NCI-H748 (cell line): Measurements from ENCODE around the gene NRXN3.
A peak's percentile ranks its signal among the peaks of the same experiment; 100 is the strongest.

Source experiments
- DNase-seq: peaks from one replicate; lab custom pipeline; 2025; ENCODE audit not compliant: unreplicated experiment; lab: John Stamatoyannopoulos, UW

NRXN3 gene

DNA sequence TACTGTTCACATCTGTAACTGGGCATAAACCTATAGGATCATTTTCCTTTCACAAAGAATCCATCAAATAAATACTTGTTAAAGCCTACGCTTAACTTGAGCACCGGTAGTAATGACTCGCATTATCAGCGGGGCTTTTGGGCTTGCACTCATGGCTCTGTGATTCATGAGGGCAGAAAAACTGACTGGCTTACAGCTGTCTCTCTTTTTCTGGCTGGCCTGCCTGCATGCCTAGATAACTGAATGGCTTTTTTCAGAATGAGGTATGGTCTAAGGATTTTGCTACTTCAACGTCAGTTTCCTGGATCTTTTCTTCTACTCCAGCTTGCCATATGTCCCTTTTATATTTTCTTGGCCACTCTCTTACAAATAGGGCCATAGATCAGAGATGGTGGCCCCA lies 531.1 kb downstream of the NRXN3 start:
- no peak for DNase-seq

DNA sequence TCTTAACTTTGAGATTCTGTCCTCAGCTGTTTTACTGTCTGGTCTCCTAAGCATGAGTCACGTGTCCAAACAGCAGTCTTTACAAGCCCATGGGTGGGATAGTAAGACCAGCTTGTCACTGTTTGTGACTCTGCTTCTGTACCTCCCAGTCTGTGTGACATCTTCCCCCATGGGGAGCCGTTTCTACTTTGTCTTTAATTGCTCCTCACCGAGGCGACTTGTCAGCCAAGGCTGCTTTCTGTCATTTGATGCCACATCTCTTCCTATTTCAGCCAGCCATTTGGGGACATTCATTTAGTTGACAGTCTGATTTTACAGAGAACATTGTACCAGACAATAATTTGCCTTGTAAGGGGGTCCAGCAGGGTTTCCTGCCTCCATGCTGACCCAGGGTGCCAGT lies 534.8 kb downstream of the NRXN3 start:
- DNase-seq = no peak

DNA sequence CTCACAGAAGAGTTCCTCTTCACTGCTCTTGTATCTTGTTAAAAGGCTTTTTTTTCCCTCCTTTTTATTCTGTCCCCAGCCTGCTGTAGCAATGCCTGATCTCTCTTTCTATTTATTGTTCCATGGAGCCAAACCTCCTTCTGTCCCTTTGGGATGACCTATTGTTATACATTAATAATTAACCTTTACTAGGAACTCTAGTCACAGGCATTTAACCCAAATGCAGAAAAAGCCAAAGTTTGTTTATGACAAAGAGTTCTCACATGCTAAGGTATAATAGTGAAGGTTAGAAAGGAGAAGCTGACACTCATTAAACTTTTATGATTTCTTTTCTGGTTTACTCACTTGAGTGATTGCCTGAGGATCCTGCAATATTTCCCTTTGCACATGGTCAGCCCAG lies 535.8 kb downstream of the NRXN3 start:
- no peak for DNase-seq

DNA sequence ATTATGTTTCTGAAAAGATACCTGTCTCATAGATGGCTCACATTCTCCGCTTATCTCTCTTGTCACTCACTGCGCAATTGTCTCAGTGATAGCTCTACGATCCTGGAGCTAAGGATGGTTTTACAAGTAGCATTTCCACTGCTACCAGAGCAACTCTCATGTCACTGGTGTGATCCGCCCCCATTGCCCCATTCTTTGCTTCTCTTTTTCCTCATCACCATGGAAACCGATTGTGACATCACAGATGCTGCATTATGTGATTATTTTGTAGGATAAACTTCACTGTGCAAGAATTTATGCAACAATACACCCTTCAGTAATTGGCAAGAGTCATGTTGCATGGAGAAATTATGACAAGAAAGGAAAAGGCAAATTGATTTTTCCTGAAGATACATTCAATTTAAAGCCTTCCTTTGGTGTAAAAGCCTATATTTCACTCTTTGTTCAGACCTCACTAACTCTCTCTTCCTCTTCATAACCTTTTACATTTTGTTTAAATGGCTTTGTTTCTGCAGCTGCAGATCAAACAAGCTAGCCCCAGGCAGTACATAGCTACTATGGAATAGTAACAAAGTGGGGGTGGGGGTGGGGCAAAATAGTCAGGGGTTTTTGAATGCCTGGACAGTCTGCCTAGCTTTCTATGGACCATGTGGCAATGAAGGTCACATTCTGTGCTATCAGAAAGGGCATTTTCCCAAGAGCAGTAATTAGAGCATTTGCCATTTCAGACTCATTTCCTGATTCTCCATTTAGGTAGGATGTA lies 539.8 kb downstream of the NRXN3 start:
- DNase-seq = no peak

DNA sequence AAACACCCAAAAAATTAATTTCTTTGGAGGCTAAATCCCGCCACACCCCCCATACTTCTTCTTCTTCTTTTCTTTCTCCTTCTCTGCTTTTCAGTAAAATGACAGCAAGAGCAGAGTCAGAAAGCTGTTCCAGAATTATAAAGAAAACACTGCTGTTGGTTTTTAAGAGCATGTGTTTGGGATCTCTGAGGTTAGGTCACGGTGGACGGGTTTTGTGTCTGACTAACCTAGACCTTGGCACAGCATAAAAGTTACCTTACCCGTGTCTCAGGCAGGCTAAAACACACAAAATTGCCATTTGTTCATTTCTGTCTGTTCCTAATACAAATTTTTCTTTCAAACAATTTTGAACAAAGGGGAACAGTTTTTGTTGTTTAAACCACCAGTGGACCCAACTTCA lies 540.8 kb downstream of the NRXN3 start:
- DNase-seq = no peak

DNA sequence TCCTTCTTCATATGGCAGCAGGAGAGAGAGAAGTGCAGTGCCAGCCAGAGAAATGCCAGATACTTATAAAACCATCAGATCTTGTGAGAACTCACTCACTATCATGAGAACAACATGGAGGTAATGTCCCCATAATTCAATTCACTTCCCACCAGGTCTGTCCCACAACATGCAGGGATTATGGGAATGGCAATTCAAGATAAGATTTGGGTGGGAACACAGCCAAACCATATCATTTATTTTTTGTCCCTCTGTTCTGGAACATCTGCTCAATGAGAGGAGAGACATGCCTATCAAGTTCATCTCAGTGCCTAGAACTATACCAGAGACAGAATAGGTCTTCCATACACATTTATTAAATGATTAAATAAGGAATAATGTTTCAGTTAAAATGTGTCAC lies 543.5 kb downstream of the NRXN3 start:
- no peak for DNase-seq

DNA sequence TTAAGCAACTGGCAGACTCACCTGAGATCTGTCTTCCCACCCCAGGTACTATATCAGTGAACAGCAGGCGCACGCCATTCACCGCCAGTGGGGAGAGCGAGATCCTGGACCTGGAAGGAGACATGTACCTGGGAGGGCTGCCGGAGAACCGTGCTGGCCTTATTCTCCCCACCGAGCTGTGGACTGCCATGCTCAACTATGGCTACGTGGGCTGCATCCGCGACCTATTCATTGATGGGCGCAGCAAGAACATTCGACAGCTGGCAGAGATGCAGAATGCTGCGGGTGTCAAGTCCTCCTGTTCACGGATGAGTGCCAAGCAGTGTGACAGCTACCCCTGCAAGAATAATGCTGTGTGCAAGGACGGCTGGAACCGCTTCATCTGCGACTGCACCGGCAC lies 544.5 kb downstream of the NRXN3 start:
- DNase-seq = no peak

DNA sequence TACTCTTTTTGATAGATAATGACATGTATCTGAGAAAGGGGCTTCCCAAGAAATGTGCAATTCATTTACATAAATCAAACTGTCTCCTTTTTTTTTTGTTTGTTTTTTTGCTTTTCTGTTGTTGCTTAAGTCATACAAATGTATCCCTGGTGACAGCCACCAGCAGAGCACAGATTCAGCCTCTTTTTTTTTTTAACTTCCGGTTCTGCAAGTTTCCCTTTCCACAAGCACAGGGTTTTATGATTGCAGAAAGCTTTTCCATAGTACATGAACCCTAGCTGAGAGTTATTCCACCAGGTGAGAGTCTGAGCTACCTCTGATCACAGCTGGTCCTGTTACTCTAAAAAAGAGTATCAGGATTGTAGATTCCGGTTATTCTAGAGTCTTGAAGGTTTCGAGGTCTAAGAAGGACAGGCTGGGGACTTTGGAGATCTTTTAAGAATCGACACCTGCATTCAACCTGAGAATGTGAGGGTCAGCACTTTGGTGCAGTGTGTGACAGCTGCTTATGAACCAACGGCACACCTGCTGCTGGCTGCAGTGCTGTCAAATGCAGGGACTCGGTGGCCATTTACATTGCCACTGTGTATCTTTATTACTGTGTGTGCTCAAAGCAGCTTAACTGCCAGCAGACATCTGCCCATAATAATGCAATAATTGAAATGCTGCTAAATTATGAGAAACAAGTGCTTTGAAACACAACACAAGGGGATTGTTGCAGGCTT lies 551.7 kb downstream of the NRXN3 start:
- peak; percentile 88 for DNase-seq

DNA sequence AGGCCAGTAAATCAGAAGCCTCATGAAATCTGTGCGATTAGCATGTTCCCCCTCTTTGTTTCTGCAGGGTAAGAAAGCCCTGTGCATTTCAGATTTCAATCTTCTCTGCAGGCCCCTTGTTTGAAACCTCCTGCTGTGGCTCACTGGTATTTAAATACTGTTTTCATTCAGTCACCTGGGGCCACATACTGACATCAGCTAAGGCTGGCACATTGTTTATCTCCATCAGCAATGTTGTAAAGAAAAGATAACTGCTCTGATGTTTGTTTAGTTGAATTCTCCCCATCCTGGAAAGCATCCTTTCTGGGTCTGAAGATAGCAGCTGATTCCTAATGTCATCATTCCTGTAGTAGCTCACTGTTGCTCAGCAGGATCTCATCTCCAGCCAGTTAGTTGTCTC lies 554.9 kb downstream of the NRXN3 start:
- DNase-seq = peak; percentile 92

DNA sequence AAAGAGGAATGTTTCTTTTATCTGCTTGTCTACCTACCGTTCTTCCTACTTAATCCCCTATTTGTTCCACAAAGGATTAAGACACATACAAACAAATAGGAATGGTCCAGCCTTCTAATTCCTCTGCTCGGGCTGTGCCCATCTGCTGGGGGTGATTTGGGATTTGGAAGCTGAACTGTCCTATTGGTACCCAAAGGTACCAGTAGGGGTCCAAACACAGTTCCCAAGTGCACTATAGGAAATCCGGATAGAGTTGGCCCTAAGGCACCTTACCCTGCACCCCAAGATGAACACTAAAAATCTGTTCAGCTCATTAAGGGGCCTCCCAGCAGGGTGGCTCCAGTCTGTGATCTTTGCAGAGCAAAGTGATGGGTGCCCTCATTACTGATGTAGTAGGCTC lies 566.9 kb downstream of the NRXN3 start:
- no peak for DNase-seq

DNA sequence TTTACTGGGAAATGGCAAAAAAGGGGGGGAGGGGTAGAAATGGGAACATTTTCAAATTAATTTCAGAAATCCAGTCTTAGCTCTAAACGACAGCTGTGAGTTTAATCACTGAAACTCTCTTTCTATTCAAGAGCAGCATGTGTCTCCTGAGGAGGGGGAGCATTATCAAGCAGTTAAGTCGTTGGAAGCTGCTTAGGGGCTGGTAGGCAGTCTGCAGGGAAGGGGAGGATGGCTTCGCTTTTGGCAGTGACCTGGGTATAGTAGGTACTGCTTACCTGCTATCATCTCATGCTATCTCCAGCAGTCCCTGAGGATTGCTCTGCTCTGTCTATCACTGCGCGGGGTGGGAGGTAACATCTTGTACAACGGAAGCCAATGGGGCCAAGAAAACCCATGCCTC lies 567.4 kb downstream of the NRXN3 start:
- DNase-seq = no peak

DNA sequence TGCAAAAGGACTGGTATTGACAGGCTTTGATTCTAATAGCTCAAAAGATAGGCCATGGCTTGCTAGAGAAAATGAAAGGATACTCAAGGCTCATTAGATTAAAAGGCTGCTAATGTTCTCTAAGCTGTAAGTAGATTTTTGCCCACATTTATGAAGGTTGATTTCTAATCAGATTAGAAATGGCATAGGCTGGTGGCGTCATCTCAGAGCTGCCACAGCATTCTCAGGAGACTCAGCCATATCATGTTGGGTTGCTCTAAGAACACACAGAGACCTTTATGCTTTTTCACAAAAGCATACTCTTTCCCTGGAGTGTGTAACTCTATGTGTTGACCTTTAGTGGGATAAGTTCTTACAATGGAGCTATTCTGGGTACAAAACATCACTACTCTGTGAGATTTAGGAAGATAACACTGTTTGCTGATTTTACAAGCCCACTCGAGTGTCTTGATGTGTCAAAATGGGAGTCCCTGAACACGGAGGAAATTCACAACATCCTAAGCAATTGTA lies 576.0 kb downstream of the NRXN3 start:
- DNase-seq = no peak

DNA sequence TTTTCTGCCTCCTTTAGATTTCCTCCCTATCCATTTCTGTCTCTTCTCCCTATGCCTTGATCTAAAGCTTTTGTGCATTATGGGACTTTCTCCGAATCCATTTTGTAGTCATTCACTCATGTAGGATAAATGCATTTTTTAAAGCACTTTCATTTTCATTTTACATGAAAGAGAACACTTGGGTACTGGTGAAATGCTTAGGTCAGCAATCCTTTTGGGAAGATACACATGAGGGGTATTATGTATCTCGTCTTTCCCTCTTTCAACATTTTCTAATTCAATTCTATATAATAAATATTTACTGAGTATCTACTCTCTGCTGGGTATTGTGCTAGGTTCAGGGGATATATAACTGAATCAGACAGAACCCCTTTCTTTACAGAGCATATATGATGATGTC lies 577.6 kb downstream of the NRXN3 start:
- no peak for DNase-seq

DNA sequence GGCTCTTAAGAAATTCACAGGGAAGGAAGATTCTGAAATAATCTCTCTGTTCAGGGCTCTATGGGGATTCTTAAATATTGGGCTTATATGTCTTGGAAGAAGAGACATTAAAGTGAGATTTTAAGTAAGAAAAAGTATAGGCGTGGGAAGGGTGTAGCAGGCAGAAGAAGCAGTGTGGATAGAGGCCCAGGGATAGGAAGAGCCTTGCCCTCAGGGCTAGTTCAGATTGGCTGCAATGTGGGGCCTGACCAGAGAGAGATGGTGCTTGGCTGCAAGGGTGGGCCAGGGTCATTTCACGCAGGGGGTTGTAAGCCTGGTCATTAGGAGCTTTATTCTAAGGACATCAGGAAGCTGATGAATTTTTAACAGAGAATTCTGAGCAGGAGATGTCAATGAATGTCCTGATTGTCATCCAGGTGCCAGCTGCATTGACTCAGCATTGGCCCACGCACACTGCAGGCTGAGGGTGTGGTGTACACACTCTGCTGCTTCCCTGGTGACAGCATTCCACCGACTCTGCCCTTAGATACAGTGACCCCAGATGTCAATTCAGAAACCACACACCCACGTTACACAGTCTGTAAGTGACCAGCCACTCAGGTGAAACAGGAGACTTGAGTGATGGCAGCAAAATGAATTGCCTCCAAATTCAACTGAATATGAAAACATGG lies 582.5 kb downstream of the NRXN3 start:
- peak; percentile 42 for DNase-seq

DNA sequence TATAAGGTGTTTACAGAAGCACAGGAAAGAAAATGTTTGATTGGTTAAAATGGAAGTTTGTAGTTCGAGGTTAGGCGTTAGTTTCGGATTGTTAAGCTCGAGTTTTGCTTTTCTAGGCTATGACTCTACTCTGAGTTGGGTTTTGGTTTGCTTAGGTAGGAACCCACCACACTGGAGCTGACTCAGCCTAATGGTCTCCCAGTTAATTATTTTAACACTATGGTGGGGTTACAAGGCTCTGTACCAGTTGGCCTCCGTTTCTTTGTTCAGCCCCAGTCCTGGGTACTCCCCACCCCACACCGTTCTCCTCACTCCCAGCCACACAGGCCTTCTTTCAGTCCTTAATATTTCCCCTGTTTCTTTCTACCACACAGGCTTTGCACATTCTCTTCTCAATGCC lies 583.9 kb downstream of the NRXN3 start:
- no peak for DNase-seq

DNA sequence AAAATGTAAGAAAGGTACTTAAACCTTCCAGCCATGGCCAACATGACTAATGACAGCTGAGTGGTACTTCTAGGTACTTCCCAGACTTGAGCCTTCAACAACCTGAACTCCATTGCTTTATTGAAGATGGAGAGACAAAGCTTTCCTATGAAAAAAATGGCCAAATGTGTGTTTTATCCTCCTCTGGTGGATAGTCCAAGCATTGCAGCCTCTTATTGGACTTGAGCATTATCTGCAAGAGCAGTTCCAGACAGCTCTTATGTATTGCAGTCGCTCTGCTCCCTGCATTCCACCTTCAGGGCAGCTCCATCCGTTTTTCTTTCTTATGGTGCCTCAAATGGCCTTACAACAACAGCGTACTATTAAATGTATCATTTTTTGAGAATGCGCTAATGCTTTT lies 588.2 kb downstream of the NRXN3 start:
- DNase-seq = peak; percentile 70

DNA sequence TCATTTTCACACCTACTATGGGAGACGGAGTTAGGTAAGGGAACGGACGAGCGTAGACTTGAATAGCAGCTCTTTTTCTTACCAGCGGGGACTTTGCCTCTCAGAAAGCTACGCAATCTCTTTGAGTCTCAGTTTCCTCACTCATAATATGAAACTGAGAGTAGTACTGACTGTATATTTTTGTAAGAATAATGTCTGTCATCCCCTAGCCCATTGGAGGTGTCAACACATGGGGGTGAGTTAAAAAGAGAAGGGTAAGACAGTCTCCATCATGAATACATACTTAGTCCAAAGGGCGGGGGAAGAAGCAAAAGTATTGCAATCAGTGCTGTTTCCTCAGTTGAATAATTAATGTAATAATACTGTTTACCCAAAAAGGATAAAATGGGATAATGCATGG lies 592.2 kb downstream of the NRXN3 start:
- DNase-seq = no peak

DNA sequence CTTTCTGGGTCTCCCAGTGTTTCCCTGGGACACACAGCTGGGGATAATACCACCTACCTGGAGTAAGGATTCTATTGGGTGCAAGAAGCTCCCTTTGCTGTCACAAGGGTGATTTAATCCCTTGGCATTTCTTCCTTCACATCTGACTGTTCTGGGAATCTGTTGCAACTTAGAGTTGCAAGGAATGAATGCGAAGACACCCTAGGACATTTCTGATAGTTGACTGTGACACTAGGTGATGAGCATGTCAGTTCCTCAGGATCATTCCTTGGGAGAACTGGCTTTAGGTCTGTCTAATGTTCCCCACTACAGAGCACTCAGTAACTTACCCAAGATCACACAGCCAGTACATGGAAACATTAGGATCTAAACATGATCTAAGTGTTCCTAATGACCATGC lies 593.6 kb downstream of the NRXN3 start:
- no peak for DNase-seq

DNA sequence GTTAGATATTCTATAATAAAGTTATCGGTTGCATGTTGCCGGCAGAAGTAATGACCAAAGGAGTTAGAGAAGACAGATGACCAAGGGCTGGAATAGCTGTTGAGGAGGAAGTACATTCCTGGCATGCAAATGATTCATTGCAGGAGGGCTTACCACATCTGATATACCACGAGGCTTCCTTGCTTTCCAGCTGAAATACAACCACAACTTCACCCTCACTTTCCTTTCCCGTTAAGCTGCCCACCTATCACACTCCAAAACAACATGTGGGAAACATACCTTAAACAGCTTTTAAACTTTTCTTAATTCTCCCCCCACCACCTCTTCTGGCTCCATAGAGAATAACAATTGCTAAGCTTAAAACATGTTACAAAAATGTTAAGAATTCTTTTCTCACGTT lies 594.1 kb downstream of the NRXN3 start:
- DNase-seq = no peak

DNA sequence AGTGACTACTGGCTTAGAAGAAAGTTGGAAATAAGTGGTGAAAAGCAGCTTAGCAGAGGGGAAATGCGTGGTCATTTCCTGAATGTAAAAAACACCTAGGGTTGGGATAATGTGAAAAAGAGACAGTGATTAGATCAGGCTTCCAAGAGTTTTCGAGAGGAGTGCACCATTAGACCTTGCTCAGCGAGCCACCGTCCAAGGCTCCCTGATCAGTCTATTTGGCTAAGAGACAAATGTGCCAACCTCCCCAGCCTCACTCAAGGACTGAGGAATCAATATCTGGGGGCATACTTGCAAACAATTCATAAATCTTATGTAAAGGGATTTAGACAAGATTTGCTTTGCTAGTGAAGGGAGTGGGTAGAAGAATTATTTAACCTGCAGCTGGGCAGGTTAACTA lies 594.5 kb downstream of the NRXN3 start:
- DNase-seq = no peak

DNA sequence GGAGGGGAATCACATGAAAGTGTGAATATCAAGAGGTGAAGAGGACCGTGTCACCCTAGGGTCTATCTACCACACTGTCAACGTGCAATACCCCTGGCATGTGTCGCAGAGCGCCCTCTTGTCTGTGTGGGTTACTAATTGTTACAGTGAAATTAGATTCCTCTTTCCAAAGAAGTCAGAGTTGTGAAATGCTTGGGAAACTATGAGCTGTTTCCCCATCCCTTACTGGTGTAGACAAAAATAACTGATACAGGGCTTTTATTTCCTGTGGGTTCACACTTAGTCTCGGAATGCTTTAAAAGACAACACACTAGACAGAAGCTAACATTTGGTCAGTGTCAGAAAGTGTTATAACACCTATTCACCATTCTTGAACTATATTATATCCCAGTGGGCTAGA lies 597.3 kb downstream of the NRXN3 start:
- no peak for DNase-seq

DNA sequence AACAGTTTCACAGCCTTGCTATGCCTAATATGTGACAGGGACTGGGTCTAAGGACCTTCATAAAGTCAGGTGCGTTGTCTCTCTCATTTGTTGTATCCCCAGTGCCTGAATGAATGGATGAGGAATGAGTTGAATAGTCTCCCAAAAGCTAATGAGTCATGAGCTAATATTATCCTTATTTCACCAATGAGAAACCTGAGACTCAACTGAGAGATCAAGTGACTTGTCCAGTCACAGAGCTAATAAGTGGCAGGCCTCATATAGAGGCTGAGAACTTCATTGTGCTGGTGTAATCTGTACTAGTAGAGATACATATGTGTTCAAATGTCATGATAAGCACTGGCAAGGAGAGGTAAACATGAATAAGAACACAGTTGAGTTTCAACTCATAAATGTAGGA lies 612.4 kb downstream of the NRXN3 start:
- no peak for DNase-seq
